ENCODE measurements around the gene TEX47.

DNA sequence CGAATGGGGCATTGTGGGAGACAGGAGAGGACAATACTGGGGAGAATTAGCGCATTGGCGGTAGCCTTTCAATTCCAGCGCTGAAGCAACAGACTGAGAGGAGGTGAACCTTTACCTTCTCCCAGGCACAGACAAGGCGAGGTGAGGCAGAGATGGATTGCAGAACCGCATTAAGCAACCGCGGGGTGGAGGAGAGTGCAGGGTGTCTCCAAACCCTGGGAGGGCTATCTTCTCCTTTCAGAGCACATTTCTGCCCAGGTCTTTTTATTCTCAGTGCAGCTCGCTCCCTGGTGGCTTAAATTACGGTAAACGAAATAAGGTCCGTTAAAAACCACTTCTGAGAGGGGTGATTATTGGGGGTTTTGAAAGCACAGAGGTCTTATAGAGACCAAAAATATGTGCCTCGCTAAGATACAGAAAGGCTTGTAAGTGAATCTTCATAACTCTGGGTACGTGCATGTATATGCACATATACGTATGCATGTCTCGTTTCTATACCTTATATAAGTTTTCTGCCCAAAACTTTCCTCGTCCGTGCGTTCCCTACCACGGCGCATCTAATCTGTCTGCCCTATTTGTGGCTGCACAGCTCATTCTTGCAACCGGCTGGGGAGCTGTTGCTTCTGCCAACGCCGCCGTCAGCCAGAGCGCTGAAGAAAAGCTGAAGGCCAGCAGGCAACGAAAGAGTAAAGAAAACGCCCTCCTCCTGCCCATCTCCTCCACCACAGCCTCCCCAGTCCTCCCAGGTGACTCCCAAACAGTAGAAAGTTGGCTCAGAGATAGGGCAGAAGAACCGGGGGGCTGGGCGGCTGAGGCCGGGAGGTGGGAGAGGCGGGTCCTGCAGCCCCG, 36.9 kb downstream of the TEX47 start:
- TF ChIP-seq GATA3 (IDR thresholded peaks at IDR 0.05; ENCODE audit: low read depth, low read length) (no peak), GATA2 (IDR thresholded peaks at IDR 0.05; ENCODE audit: low read depth, low read length) (no peak)

Measured in SH-SY5Y (cell line).